ENCODE results near the gene CNDP2.

Gene CNDP2

DNA sequence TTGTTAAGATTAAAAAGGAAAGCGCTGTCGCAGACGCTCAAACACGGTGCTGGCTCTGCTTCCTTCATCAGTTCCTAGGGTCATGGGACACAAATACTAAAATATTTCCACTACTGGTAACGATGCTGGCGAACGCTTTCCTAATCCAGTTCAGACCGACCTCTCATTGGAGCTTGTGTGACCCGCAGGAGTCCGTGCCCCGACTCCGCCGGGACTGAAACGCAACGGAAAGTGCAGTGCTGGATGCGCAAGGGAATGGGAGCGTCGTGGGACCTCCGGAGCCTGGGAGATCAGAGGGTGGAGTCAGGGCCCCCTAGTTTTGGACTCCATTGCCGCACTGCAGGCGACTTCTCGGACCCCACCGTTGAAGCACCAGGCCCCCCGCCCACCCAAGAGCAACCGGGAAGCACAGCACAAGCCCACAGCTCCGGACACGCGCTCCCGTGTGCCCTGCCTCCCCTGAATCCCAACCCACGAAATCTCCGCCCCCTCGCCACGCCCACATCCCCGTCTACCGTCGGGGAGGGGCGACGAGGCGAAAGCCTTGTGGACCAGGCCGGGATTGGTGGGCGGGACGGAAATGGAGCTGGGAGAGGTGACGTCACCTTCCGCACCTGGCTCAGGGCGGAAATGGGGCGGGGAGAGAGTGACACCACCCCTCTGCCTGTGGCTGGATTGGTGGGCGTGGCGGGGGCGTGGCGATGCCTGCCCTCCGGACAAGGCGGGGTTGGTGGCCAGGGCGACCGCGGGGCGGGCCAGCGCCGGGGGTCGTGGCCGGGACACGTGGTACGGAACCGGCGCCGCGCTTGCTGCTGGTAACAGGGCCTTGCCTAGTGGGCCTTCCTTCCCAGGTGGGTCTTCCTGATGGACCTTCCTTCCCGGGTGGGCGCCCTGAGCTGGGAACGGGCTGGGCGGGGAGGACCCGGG lies at the start of gene CNDP2:
Gene CNDP2 (plus strand): TSS at position 783 of the 927 bp plus-strand sequence. CDS start 3,611 bp downstream, outside the sequence.
- DNase-seq, result peak; percentile 98

DNA sequence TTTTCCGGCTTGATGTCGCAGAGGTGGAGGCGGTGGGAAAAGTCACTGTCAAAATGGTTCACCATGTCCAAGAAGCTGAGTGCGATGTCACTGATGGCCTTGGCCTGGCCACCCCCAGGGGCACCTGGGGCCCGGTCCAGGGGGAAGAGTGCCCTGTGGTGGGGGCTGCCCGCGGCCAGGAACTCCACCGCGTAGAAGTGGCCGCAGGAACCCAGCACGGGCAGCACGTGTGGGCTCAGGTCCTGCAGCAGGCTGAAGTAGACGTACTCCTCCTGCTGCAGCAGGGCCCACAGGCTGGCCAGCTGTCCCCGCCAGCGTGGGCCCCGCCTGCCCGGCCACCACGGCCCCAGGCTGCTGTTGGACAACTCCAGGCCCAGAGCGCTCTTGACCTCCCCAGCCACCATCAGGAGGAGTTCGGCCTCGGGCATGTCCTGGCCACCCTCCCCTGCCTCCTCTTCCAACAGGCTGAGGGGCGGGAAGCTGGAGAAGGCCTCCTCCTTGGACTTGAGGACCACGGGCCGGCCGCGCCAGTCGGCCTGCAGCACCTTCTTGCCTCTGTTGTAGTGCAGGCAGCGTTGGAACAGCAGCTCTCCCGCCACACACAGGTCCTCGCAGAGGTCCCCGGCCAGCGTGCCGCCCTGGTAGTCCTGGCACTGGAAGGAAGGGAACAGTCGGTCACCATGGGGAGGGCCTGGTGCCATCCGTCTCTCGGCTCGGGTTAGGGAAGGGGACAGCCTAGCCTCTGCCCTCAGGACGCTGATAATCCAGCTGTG lies 49.3 kb upstream of the CNDP2 start:
- DNase-seq, result no peak

DNA sequence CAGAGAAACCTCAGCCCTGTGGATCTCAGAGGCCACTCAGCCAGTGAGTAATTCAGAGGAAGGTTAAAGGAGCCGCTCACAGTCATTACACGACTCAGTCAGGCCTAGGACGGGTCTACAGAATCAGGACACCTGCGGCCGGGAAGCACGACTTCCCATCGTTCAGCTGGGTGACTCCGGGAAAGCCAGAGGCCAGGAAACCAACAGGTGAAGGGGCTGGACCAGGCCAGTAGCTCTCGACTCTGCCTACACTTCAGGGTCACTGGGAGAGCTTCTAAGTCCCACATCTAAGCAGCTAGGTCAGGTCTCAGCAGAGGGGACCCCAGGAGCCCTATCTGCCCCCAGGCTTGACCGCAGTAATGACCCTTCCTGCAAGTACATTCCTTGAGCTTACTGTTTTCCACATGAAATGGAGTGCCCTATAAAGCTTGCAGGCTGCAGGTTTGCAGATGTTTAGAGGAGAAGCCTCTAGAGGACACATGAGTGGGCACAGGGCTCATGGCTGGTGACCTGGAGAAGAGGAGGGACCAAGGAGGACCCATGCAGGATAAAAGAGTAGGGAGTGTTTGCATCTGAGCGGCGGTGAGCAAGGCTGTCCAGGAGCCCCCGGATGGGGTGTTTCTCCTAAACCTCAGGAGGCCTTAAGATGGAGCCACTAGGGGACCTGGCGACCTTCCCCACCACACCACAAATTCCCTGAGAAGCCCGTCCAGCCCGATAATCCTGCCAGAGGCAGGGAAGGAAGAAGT lies 48.6 kb upstream of the CNDP2 start:
- DNase-seq, result no peak

DNA sequence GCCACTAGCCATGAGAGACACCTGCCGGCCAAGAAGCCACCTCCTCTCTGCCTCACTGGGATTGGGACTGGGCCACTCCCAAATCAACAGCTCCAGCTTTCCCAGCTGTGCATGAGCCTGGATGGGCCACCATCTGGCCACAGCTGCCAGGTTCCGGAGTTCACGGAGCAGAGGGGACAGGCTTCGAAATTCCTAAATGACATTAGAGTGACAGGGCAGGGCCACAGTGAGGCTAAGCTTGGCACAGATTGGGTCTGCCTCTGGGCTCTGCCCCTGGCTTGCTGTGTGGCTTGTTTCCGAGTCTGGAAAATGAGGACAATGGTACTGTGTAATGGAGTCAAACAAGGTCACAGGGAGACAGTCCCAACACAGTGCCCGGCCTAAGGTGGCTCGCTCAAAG lies 45.5 kb upstream of the CNDP2 start:
- no peak for DNase-seq

DNA sequence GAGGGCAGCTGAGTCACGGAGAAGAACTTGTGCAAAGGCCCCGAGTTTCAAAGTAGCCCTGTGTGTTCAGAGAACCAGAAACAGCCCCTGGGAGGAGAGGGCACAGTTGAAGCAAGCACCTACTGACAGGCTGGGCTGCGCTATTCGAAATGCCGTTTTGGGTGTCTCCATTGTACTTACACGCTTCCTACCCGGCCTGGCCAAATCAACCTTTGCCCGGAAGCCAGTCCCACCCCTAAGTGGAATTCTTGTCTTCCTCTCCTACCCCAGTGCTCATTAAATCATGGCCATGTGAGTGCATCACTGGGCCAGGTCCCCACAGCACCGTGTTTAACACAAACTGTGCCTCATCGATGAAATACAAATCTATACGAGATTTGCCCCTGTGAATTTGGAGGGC lies 45.0 kb upstream of the CNDP2 start:
- no peak for DNase-seq

DNA sequence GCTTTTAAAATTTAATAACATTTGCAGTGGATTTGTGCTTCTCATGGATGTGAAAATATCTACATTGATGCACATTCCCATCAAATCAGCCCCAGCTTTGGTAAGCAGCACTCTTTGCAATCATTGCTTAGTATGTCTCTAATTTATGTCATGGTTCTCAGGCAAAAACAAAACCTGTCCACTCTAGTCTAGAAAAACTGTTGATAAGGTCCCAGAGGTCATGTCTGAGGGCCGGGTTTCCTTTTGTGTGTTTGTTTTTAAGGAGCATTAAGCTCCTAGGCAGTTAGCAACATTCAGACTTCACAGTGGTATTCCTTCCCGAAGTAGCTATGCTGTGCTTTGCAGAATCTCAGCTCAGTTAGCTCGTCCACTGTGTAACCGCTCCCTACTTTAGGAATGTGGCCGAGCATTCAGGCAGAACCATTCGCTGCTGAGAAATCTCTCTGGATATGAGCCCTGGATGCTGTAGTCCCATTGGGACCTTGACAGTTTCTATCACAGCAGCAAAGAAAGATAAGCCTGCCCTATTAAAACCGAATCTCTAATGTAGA lies 43.1 kb upstream of the CNDP2 start:
- no peak for DNase-seq

DNA sequence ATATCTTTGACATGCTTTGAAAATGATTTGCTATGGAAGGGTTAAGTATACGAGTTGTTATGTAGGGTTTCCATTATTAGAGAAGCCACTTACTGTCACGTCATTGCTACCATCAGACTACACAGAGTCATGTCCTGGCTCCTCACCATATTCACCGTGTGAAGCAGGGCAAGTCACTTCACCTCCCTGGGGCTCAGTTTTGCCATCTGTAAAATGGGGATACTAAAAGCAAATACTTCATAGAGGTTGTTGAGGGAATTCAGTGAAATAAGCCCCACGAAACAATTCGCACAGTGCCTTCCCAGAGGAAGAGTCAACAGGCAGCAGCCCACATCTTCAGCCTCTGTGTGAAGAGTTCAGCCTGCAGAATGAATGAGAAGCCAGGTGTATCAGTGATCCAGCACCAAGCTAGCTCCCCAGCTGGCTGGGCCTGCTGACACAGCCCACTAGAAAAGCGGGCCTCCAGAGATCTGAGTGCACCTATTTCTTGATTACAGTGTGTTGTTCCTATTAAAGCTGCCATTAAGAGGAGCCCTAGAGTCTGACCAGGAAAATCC lies 42.4 kb upstream of the CNDP2 start:
- no peak for DNase-seq

DNA sequence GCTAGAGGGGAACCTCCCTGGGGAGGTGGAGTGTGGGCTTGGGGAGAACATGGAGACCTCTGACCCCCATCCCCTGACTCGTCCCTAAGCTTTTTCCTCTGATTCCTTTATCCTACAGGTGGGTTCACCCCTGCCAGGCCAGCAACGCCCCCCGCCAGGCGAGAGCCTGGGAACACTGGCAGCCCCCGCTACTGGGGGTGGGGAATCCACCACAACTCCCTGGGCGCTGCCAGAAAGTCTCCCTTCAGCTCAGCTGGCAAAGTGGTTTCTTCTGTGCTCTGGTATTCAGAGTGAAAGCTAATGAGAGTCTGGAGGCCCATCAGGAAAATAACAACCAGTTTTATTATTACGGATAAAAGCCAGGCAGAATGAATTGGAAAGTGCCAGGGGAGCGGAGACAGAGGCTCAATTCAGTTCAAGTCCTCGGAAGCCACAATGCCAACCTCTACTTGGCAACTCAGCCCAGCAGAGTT lies 41.8 kb upstream of the CNDP2 start:
- no peak for DNase-seq

DNA sequence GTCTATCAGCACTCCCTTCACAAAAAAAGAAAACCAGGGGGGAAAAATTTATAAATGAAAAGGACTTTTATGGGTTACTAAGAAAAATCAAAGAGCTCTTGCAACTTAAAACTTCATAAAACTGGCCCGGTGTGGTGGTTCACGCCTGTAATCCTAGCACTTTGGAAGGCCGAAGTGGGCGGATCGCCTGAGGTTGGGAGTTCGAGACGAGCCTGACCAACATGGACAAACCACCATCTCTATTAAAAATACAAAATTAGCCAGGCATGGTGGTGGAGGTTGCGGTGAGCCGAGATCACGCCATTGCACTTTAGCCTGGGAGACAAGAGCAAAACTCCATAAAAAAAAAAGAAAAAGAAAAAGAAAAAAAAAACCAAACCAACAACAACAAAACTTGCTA lies 40.8 kb upstream of the CNDP2 start:
- no peak for DNase-seq

DNA sequence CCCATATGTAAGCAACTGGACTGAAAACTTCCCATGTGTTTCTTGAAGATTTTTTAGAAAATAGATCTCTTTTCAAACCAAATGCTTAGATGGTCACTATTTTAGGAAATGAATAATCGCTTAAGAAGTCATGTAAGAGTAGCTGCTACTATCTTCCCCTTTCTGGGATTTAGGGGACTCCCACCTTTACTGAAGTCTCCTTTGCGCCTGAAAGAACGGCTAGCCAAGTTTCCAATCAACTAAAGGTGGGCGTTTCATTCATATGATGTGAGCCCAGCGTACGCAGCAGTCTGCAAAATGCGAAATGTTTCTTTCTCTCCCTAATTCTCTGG lies 40.2 kb upstream of the CNDP2 start:
- no peak for DNase-seq

DNA sequence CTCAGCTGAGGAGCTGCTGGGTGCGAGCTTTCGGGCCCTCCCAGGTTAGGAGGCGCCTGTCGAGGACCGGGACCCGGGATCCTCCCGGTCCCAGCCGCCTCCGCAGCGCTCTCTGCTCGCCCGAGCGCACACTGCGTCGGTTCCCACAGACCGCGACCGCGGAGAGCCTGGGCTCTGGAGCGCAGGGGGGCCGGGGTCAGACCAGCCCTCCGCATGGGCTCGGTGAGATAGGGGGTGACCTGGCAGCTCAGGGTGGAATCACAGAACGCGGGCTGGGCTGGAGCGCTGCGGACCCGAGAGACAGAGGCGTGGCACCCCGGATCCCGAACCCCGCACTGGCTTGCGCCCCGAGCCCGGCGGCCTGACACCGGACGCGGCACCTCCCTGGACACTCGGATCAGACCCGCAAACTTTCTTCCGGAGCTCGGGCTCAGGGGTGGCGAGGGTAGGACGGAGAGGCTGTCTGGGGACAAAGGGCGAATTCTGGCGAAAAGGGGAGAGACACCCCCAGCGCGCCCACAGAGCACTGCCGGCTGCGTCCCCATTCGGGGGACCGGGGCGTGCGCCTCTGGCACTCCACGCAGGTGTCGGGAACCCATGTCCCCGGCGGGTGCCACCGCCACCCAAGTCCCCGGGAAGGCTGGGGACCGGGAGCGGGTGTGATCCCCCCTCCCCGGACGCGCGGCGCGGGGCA lies 39.7 kb upstream of the CNDP2 start:
- DNase-seq, result no peak

DNA sequence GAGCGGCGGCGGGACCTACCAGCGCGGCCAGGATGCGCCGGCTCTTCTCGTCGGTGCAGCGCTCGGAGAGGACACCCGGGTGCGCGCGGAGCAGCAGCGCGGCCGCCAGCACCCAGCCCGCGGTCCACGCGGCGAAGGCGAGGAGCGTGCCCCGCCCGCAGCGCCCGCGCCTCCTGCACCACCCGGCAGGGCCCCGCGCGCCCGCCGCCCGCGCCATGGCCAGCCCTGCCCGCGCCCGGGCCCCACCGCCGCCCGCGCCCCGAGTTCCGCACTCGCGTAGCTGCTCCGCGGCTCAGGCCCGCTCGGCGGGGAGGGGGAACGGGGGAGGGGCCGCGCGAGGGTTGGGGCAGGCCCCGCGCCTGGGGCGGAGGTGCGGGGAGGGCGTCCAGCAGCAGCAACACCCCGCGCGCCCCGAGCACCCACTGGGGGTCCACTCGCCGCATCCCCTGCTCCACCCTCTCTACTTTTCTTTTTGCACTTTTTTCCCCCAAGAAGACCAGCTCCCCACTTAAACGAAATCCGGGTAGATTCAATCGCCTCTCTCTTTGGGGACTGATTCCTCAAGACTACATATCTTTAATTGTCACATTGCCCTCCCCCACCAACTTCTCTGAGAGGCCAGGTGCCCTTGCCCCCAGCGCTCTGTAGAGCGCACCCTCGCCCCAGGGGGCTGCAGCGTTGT lies 39.0 kb upstream of the CNDP2 start, which contains the start of gene DIPK1C:
Gene DIPK1C (minus strand): TSS at position 266 of the 682 bp plus-strand sequence. CDS start 49 bp downstream, at position 217.
- DNase-seq, result no peak

DNA sequence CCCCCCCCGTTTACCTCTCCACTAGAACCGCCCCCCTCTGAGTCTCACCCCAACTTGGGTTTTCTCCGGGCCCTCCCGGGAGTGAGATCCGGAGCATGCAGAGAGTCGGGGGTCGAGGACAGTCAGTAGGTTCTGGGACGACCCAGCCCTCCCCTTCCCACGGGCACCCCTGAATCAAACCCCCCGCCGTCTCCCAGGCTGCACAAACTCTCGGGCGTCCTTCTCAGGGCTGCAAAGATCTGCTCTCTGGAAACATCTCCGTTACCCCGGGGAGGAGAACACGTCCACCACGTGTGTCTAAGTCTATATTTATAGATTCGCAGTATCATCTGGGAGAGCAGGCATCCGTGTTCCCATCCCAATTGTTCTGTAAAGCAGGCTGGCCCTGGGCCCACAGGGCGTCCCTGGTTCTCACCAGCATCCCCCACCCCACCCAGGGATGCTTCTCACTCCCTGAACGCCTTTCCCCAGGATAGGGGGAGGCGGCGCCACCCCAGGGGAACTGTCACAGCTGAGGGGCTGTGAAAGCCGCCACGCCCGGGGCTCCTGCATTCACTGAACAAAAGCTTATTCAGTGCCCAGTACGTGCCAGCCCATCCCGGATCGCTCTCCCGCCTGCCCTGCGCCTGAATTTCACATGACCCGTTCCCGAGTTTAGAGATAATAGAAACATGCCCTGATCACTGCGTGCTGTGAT lies 38.3 kb upstream of the CNDP2 start:
- DNase-seq, result no peak

DNA sequence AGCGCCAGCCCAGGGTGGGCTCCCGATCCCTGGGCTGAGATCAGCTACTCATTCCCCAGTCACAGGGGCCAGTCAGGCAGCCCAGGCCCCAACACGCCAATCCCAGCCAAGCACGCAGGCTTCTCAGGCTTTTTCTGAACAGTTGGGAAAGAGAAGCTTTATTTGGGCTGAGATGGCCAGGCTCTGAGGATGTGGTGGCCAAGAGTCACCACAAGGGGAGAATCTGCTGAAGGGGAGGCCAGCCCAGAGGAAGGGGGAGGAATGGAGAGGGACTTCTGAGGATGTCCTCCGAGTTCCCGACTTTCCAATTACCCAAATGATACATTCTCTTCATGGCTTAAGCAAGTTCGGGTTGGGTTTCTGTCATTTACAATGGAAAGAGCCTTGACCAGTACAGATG lies 36.3 kb upstream of the CNDP2 start:
- no peak for DNase-seq

DNA sequence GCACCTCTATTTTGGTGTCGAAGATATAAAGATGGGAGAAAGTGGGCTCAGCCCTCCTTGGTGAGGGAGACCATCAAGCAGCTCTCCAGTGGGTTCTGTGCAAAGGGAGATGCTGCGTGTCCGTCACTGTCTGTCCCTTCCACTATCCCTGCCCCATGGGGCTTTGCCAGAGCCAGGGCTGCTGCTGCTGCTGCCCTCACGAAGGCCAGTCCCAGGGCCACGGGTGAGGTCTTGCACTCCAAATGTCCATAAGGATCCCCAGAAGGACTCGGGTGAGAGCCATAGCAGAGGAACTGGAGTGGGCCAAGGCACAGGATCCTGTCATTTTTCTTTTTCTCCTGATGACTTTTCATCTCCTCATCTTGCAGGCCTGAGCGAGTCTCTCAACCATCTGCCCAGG lies 35.3 kb upstream of the CNDP2 start:
- DNase-seq, result no peak

DNA sequence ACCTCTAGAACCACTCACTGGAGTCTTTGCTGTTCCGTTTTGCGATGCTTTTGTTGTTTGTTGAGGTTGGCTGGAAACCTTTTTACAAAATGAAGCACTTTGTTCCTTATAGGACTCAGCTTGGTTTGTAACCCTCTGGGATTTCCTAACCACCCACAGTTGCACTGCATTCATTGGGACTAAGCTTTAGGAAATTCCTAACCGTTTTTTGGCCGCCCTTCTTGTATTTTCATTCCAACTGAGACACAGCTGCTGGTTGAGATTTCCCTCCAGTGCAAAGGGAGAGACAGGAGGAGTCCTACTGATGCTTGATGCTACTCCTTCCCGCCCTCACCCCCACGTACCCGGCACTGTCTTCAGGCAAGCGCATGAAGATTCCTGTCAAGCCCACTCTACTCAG lies 32.9 kb upstream of the CNDP2 start:
- no peak for DNase-seq

DNA sequence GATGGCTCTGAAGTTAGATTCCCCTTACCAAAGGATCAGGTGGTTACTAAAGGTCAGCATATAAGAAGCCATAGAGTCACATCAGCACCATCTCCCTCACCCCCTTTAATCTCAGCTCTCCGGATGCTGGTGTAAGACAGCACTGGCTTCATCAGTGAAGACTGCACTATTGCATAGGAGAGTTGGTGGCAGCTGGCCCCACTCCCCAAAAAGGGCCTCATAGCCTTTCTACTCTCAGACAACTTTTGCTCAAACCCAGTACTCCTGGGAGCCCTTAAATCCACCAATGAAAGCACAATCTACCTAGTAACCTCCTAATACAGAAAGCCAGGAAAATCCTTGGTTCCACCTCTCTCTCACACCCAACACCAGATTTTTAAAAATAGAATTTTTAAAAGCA lies 32.2 kb upstream of the CNDP2 start:
- DNase-seq, result no peak

DNA sequence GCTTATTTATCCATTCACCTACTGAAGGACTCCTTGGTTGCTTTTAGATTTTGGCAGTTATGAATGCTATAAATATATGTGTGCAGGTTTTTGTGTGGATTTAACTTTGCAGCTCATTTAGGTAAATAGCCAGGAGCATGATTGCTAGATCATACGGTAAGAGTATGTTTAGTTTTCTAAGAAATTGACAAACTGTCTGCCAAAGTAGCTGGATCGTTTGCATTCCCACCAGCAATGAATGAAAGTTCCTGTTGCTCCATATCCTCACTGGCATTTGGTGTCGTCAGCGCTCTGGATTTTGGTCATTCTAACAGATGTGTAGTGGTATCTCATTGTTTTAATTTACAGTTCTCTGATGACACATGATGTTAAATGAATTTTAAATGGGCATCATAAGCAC lies 30.4 kb upstream of the CNDP2 start:
- no peak for DNase-seq

DNA sequence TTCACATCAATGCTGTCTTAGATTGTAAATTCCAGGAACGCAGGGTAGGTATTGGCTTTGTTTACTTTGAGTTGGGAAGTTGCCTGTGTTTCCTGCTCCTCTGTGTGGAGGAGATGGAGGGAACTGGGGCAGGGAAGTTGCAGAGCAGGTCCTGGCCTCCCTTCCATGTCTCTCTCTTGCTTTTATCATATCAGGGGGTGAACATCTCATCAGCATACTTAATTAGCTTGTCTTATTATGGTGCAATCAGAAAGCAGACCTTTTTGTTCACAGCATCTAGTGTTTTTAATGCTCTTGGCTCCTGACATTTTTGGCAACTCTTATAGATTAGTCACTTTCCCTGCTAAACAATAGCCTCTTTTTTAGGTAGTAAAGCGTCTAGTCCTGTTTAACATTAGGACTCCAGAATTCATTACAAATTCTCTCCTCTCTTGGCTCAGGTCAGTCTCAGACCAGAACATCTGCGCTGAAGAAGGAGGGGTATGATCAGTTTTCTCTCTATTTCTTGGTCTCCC lies 27.6 kb upstream of the CNDP2 start:
- DNase-seq, result no peak

DNA sequence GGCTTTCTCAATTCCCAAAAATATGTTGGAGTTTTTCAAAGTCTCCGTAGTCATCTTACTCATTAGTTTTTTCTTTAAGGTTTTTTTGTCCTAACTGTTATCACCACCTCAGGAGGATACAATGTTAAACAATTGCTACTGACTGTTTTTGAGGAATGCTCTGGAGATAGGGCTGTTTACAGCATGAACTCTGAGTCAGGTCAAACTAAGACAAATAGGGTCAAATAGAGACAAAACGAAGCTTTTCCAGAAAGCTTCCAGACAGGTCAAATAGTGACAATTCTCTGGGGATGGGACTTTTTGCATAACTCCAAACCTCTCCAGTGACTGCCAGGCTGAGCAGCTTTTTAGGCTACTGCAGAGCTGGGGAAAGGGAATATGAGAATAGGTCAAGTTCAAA lies 23.9 kb upstream of the CNDP2 start:
- no peak for DNase-seq
